ENCODE measurements around the gene KLHL35. TPM values are rescaled to one million over a fixed set of nuclear protein-coding genes. Genes with fewer than 3 reads are reported as not detected.

KLHL35 gene
- total and polyA plus RNA-seq, 4 donors, result 0.62 to 2.4 (median 1.7) TPM

- peaks cover 0 to 2% (median 0%) of the 10 kb centered on the region in 4 donors for H3K36me3 ChIP-seq (ENCODE audit: control insufficient read depth in 4 of 4, insufficient read depth in 4 of 4, low read length in 4 of 4)
- TF ChIP-seq CTCF (IDR thresholded peaks at IDR 0.05; ENCODE audit: control extremely low read depth, extremely low read depth), result no peak
- H3K9me3 ChIP-seq (ENCODE audit: control insufficient read depth in 4 of 4, insufficient read depth in 3 of 4, low read length in 3 of 4), result no peaks in the 10 kb centered on the region
- no peak overlapping the region for H3K27ac ChIP-seq (ENCODE audit: low read depth in 1 of 2, low read length in 1 of 2)
- no peak for DNase-seq
- H3K4me3 ChIP-seq, result no peak overlapping the region
- H3K4me1 ChIP-seq (ENCODE audit: control insufficient read depth in 5 of 5, insufficient read depth in 5 of 5, low read length in 5 of 5), result peaks cover 0 to 8% (median 0%) of the 10 kb centered on the region in 5 donors
- 74 to 86% methylated on average over 7 of the region's 7 CpGs for WGBS, 2 donors
- no peaks in the 10 kb centered on the region for H3K27me3 ChIP-seq (ENCODE audit: control insufficient read depth in 3 of 3, insufficient read depth in 3 of 3, low read length in 2 of 3)
- ATAC-seq (ENCODE audit: insufficient read depth, low FRiP score), result no peak
- H3K9ac ChIP-seq (ENCODE audit: insufficient read depth in 1 of 2, low read length in 2 of 2), result no peak overlapping the region
Measured at GRCh38 chr11:75441804-75442132, 8.8 kb upstream of the KLHL35 start.

GRCh38 chr11:75440960-75441803, 8.2 kb upstream of the KLHL35 start:
- Histone ChIP-seq H3K27me3 (ENCODE audit: control insufficient read depth in 3 of 3, insufficient read depth in 3 of 3, low read length in 2 of 3) (no peaks in the 10 kb centered on the region), H3K4me1 (ENCODE audit: control insufficient read depth in 5 of 5, insufficient read depth in 5 of 5, low read length in 5 of 5) (peaks cover 0 to 8% (median 0%) of the 10 kb centered on the region in 5 donors), H3K4me3 (no peak overlapping the region), H3K36me3 (ENCODE audit: control insufficient read depth in 4 of 4, insufficient read depth in 4 of 4, low read length in 4 of 4) (peaks cover 0 to 2% (median 0%) of the 10 kb centered on the region in 4 donors), H3K9ac (ENCODE audit: insufficient read depth in 1 of 2, low read length in 2 of 2) (peak overlapping the region in 1 of 2 donors; percentile 11), H3K9me3 (ENCODE audit: control insufficient read depth in 4 of 4, insufficient read depth in 3 of 4, low read length in 3 of 4) (no peaks in the 10 kb centered on the region), H3K27ac (ENCODE audit: low read depth in 1 of 2, low read length in 1 of 2) (no peak overlapping the region)
- 85 to 94% methylated on average over 25 to 27 of the region's 27 CpGs for WGBS, 2 donors
- no peak for ATAC-seq (ENCODE audit: insufficient read depth, low FRiP score)
- no peak for TF ChIP-seq CTCF (IDR thresholded peaks at IDR 0.05; ENCODE audit: control extremely low read depth, extremely low read depth)
- no peak for DNase-seq

- DNase-seq, result no peak
Measured at GRCh38 chr11:75439495-75440120, 6.6 kb upstream of the KLHL35 start.

More at GRCh38 chr11:75439495-75440120, 6.6 kb upstream of the KLHL35 start:
- Histone ChIP-seq H3K9me3 (ENCODE audit: control insufficient read depth in 4 of 4, insufficient read depth in 3 of 4, low read length in 3 of 4) (no peaks in the 10 kb centered on the region), H3K36me3 (ENCODE audit: control insufficient read depth in 4 of 4, insufficient read depth in 4 of 4, low read length in 4 of 4) (peaks cover 0 to 2% (median 0%) of the 10 kb centered on the region in 4 donors), H3K9ac (ENCODE audit: insufficient read depth in 1 of 2, low read length in 2 of 2) (no peak overlapping the region), H3K27me3 (ENCODE audit: control insufficient read depth in 3 of 3, insufficient read depth in 3 of 3, low read length in 2 of 3) (no peaks in the 10 kb centered on the region), H3K4me1 (ENCODE audit: control insufficient read depth in 5 of 5, insufficient read depth in 5 of 5, low read length in 5 of 5) (peaks cover 0 to 8% (median 0%) of the 10 kb centered on the region in 5 donors), H3K4me3 (no peak overlapping the region), H3K27ac (ENCODE audit: low read depth in 1 of 2, low read length in 1 of 2) (no peak overlapping the region)
- WGBS, 2 donors, result 87 to 88% methylated on average over 13 of the region's 13 CpGs
- ATAC-seq (ENCODE audit: insufficient read depth, low FRiP score), result no peak
- TF ChIP-seq CTCF (IDR thresholded peaks at IDR 0.05; ENCODE audit: control extremely low read depth, extremely low read depth), result no peak
